ENCODE results near the gene CCDC60.

CCDC60 gene

DNA sequence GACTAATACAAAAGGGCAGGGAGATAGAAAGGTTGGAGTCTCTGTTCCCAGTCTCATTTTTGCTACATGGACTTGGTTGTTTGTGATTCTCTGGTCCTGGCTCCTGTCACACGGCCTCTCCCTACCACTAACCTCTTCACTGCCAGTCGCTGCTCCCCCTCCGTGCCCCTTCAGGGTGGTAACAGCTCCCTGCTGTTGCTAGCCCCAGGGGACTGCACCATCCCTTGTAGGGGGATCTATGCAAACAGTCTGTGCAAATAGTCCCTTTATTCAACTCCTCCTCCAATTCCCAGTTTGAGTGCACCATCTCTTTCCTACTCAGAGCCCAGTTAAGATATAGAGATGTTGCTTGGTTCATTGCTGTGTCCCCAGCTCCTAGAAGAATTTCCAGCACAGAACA, 51.1 kb downstream of the CCDC60 start:
- no peak for DNase-seq (ENCODE audit: low read depth)
- no peak for TF ChIP-seq CTCF (conservative IDR thresholded peaks at IDR 0.05; ENCODE audit: control insufficient read depth, insufficient read depth, low read depth, low read length)
- H3K4me3 ChIP-seq (ENCODE audit: control insufficient read depth, low read depth, low read length), result no peak overlapping the region

DNA sequence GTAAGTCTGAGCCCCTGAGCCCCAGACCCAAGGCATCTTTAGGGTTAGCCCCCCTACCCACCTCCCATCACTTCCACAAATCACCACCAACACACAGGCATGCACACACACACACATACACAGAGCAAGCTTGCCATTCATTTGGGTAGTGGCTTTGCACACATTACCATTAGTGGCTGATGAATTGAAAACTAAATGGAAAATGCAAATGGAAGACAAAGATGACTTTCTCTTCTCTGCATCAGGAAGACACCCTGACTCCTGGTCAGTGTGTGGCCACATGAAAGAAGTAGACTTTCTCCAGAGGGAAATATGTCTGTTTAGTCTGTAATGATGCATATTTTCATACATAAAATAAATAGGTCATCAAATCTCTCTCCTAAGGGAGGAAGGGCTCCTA, 55.2 kb downstream of the CCDC60 start:
- DNase-seq (ENCODE audit: low read depth), result no peak
- TF ChIP-seq CTCF (conservative IDR thresholded peaks at IDR 0.05; ENCODE audit: control insufficient read depth, insufficient read depth, low read depth, low read length), result no peak

DNA sequence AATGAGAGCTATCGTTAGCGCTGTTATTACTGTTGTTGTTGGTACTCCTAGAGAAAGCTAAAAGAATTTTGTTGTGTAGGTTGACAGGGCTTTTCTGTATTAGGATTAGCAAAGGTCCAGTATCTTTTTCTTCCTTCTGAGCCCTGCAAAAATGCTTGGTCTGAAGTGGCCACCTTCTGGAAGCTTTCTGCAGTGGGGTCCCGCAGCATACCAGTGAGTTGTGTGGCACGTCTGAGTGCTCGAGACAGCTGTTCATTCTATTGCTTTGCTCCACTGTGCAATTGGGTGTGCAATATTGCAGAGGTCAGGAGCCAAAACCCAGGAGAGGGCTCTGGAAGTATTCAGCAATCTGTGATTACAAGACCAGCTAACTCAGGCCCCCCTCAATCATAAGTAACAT, 57.1 kb downstream of the CCDC60 start:
- H3K4me3 ChIP-seq (ENCODE audit: control insufficient read depth, low read depth, low read length), result no peak overlapping the region
- TF ChIP-seq CTCF (conservative IDR thresholded peaks at IDR 0.05; ENCODE audit: control insufficient read depth, insufficient read depth, low read depth, low read length), result no peak

More for the DNA sequence above, 55.2 kb downstream of the CCDC60 start:
- H3K4me3 ChIP-seq (ENCODE audit: control insufficient read depth, low read depth, low read length), result no peak overlapping the region

GRCh38 chr12:119393677-119394076, 59.1 kb downstream of the CCDC60 start:
- no peak overlapping the region for H3K4me3 ChIP-seq (ENCODE audit: control insufficient read depth, low read depth, low read length)
- DNase-seq (ENCODE audit: low read depth), result no peak
- no peak for TF ChIP-seq CTCF (conservative IDR thresholded peaks at IDR 0.05; ENCODE audit: control insufficient read depth, insufficient read depth, low read depth, low read length)

More for the DNA sequence above, 57.1 kb downstream of the CCDC60 start:
- DNase-seq (ENCODE audit: low read depth), result no peak

DNA sequence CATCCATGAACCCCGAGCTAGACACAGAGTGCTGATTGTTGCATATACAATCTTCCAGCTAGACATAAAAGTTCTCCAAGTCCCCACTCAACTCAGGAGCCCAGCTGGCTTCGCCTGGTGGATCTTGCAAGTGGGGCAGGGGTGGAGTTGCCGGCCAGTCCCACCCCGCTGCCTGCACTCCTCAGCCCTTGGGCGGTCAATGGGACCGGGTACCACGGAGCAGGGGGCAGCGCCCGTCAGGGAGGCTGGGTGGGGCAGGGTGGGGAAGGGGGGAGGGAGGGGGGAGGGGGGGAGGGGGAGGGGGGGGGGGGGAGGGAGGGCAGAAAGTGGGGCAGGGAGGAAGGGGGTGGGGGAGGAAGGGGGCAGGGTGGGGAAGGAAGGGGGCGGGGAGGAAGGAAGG, 63.0 kb downstream of the CCDC60 start:
- DNase-seq (ENCODE audit: low read depth), result no peak
- H3K4me3 ChIP-seq (ENCODE audit: control insufficient read depth, low read depth, low read length), result no peak overlapping the region
- no peak for TF ChIP-seq CTCF (conservative IDR thresholded peaks at IDR 0.05; ENCODE audit: control insufficient read depth, insufficient read depth, low read depth, low read length)

DNA sequence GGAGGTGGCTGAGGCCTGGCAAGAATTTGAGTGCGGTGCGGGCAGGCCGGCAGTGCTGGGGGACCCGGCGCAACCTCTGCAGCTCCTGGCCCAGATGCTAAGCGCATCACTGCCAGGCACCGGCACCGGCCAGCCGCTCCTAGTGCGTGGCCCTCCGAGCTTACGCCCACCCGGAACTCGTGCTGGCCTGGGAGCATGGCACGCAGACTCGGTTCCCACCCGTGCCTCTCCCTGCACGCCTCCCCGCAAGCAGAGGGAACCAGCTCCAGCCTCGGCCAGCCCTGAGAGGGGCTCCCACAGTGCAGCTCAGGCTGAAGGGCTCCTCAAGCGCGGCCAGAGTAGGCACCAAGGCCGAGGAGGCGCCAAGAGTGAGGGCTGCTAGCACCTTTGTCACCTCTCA, 63.7 kb downstream of the CCDC60 start:
- no peak for DNase-seq (ENCODE audit: low read depth)
- H3K4me3 ChIP-seq (ENCODE audit: control insufficient read depth, low read depth, low read length), result no peak overlapping the region
- no peak for TF ChIP-seq CTCF (conservative IDR thresholded peaks at IDR 0.05; ENCODE audit: control insufficient read depth, insufficient read depth, low read depth, low read length)

- no peak for TF ChIP-seq CTCF (conservative IDR thresholded peaks at IDR 0.05; ENCODE audit: control insufficient read depth, insufficient read depth, low read depth, low read length)
- H3K4me3 ChIP-seq (ENCODE audit: control insufficient read depth, low read depth, low read length), result no peak overlapping the region
- DNase-seq (ENCODE audit: low read depth), result no peak
Measured at GRCh38 chr12:119399301-119399700, 64.8 kb downstream of the CCDC60 start.
